Naive thymus-derived CD4-positive, alpha-beta T cell (primary cell): Measurements from ENCODE around the gene OCIAD2. TPM values are rescaled to one million over a fixed set of nuclear protein-coding genes. Genes with fewer than 3 reads are reported as not detected.
"Not testable (repeated sequence)": the region's sequence is repeated elsewhere in the genome, so short reads cannot be mapped to it uniquely, and the experiment has no call there.

Experiments used
- ATAC-seq: fragments of 150-1000 bp; cut with Tn5 transposase; 2 replicates; pipeline ENCODE4 v1.10.0; 2021; ENCODE audit warnings: mild to moderate bottlenecking, moderate library complexity
- CTCF ChIA-PET: fragments of 350-600 bp; sonication (Branson Sonifier 250); formaldehyde crosslinking; loops from one replicate; lab custom pipeline; 2021; ENCODE audit warnings: antibody characterized with exemption; lab: Charles Lee
- POLR2A ChIA-PET: fragments of 350-600 bp; sonication (Branson Sonifier 250); formaldehyde crosslinking; loops from one replicate; lab custom pipeline; 2021; ENCODE audit warnings: antibody characterized with exemption, inconsistent platforms; lab: Charles Lee
- DNase-seq, 9 donors: peaks; one replicate each; pipeline versions ENCODE4 v3.0.0 to v3.0.0-alpha.2; 2020 to 2022; ENCODE audit warnings: mixed read lengths in 1 of 9
- H3K27ac ChIP-seq: one replicate; pipeline ENCODE4 v1.7.0; 2013; ENCODE audit warnings: mild to moderate bottlenecking, low read depth, low read length, moderate library complexity
- H3K27me3 ChIP-seq, 2 donors: one replicate each; pipeline ENCODE4 v1.7.0; 2013; ENCODE audit warnings: low read length in 2 of 2, mild to moderate bottlenecking in 2 of 2, moderate library complexity in 2 of 2; ENCODE audit not compliant: control insufficient read depth in 2 of 2, insufficient read depth in 2 of 2
- H3K36me3 ChIP-seq, 3 experiments: 1 replicate in 2 of 3; 2 replicates in 1 of 3; pipeline ENCODE4 v1.7.0; 2013; ENCODE audit warnings: low read length in 3 of 3, mild to moderate bottlenecking in 3 of 3, moderate library complexity in 1 of 3; ENCODE audit not compliant: insufficient read depth in 3 of 3, control insufficient read depth in 2 of 3
- H3K4me1 ChIP-seq, 2 donors: one replicate each; pipeline ENCODE4 v1.7.0; 2013; ENCODE audit warnings: low read length in 2 of 2, mild to moderate bottlenecking in 2 of 2, moderate library complexity in 1 of 2; ENCODE audit not compliant: control insufficient read depth in 2 of 2, insufficient read depth in 2 of 2
- H3K4me3 ChIP-seq: 2 replicates; pipeline ENCODE4 v1.7.0; 2013; ENCODE audit warnings: mild to moderate bottlenecking, low read length
- H3K9me3 ChIP-seq, 3 experiments: 1 replicate in 2 of 3; 2 replicates in 1 of 3; pipeline ENCODE4 v1.7.0; 2013; ENCODE audit warnings: low read length in 3 of 3; ENCODE audit not compliant: control insufficient read depth in 2 of 3
- H3K27ac Mint-ChIP-seq, 9 donors: one replicate each; pipeline ENCODE4 v1.8.0; 2020 to 2022; ENCODE audit warnings: mixed read lengths in 9 of 9, mild to moderate bottlenecking in 8 of 9, moderate library complexity in 5 of 9, inconsistent platforms in 2 of 9
- H3K27me3 Mint-ChIP-seq, 5 donors: one replicate each; pipeline ENCODE4 v1.8.0; 2021 to 2022; ENCODE audit warnings: mixed read lengths in 5 of 5, mild to moderate bottlenecking in 1 of 5
- H3K36me3 Mint-ChIP-seq, 5 donors: one replicate each; pipeline ENCODE4 v1.8.0; 2020 to 2022; ENCODE audit warnings: mixed read lengths in 5 of 5, mild to moderate bottlenecking in 3 of 5, inconsistent platforms in 1 of 5
- H3K4me1 Mint-ChIP-seq, 7 donors: one replicate each; pipeline ENCODE4 v1.8.0; 2020 to 2022; ENCODE audit warnings: mixed read lengths in 7 of 7, mild to moderate bottlenecking in 3 of 7, inconsistent platforms in 1 of 7
- H3K4me3 Mint-ChIP-seq, 10 donors: one replicate each; pipeline ENCODE4 v1.8.0; 2020 to 2022; ENCODE audit warnings: mild to moderate bottlenecking in 10 of 10, mixed read lengths in 10 of 10, moderate library complexity in 6 of 10, inconsistent platforms in 2 of 10
- H3K9me3 Mint-ChIP-seq, 11 donors: one replicate each; pipeline ENCODE4 v1.8.0; 2020 to 2022; ENCODE audit warnings: mixed read lengths in 11 of 11, mild to moderate bottlenecking in 4 of 11, inconsistent platforms in 1 of 11, moderate library complexity in 1 of 11
- intact Hi-C, 2 donors: fragments of 100-400 bp; cut with micrococcal nuclease; formaldehyde crosslinking; loops; one replicate each; pipeline ENCODE4 v1.15.1; 2023
- polyA plus RNA-seq, 2 donors: library from polyadenylated mRNA; unstranded; fragments of 300-500 nt; fragmentation: Illumina TruSeq; gene quantifications; one replicate each; pipeline ENCODE4 v1.2.3, GENCODE V29; 2021
- total RNA-seq, 6 experiments: library from RNA in 5 of 6; stranded (reverse) in 5 of 6; gene quantifications; 1 replicate in 5 of 6; 2 replicates in 1 of 6; pipeline ENCODE4 v1.2.3 and lab custom pipeline; 2021 to 2026

The OCIAD2 gene
- total and polyA plus RNA-seq, 7 experiments from 2014 or later: 42.0 to 398 (median 141) TPM

DNA sequence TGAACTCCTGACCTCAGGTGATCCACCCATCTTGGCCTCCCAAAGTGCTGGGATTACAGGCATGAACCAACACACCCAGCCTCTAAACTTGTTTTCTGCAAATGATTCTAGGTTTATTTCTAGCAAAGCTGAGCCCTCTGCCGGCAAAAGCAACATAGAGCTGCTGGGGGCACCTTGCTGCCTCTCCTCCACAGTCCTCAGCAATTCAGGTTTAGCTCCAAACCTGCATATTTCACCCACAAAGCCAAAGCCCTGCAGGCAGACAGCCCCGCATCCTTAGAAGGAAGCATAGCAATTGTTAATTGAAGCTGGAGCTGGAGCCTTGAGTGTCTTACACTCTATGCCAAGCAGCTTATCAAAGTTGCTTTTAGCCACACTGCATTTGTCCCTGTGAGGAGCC is 24.9 kb upstream of the OCIAD2 start:
- H3K4me1 Mint-ChIP-seq: peaks cover 0 to 4% (median 0%) of the 10 kb centered on the region in 7 donors
- H3K9me3 Mint-ChIP-seq: peaks cover 0 to 10% (median 0%) of the 10 kb centered on the region in 11 donors
- Histone ChIP-seq H3K27me3 (no peaks in the 10 kb centered on the region), H3K4me1 (no peaks in the 10 kb centered on the region), H3K4me3 (no peak overlapping the region), H3K27ac (no peak overlapping the region), H3K9me3 (no peaks in the 10 kb centered on the region), H3K36me3 (no peaks in the 10 kb centered on the region)
- ATAC-seq (no peak), DNase-seq (no peak)
- H3K4me3 Mint-ChIP-seq: no peak overlapping the region
- intact Hi-C loops: no loop called here
- POLR2A ChIA-PET: interaction anchor here (1.0 kb wide), 1 partner anchor 25 kb away, joined by 3 read pairs; the partner anchor contains the start of gene OCIAD2
- no peaks in the 10 kb centered on the region for H3K36me3 Mint-ChIP-seq
- H3K27ac Mint-ChIP-seq: no peak overlapping the region
- CTCF ChIA-PET: no interaction called here
- no peaks in the 10 kb centered on the region for H3K27me3 Mint-ChIP-seq

GRCh38 chr4:48930654-48931053 is 24.1 kb upstream of the OCIAD2 start:
- no peak overlapping the region for H3K4me3 ChIP-seq
- Mint-ChIP-seq H3K27me3 (no peaks in the 10 kb centered on the region), H3K36me3 (no peaks in the 10 kb centered on the region), H3K4me3 (no peak overlapping the region), H3K4me1 (peaks cover 0 to 4% (median 0%) of the 10 kb centered on the region in 7 donors), H3K27ac (no peak overlapping the region), H3K9me3 (peaks cover 0 to 13% (median 2%) of the 10 kb centered on the region in 11 donors)
- ChIA-PET POLR2A (interaction anchor here (1.0 kb wide), 1 partner anchor 24 kb away, joined by 3 read pairs; the partner anchor contains the start of gene OCIAD2), CTCF (no interaction called here)
- no peak for DNase-seq
- no peaks in the 10 kb centered on the region for H3K9me3 ChIP-seq
- no peak for ATAC-seq
- intact Hi-C loops: no loop called here
- no peak overlapping the region for H3K27ac ChIP-seq
- H3K4me1 ChIP-seq: no peaks in the 10 kb centered on the region
- no peaks in the 10 kb centered on the region for H3K27me3 ChIP-seq
- no peaks in the 10 kb centered on the region for H3K36me3 ChIP-seq

DNA sequence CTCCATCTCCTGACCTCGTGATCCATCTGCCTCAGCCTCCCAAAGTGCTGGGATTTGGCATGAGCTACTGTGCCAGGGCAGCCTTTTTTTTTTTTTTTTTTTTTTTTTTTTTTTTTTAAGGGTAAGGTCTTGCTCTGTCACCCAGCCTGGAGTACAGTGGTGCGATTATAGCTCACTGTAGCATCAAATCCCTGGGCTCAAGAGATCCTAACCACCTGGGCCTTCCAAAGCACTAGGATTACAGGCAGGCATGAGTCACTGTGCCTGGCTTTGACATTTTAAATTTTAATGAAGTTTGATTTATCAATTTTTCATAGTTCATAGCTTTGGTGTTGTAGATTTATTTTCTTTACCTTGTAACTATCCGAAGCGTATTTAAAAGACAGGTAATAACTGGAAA is 17.8 kb upstream of the OCIAD2 start:
- no peak overlapping the region for H3K4me3 ChIP-seq
- no peaks in the 10 kb centered on the region for H3K36me3 ChIP-seq
- no peaks in the 10 kb centered on the region for H3K9me3 ChIP-seq
- CTCF ChIA-PET: no interaction called here
- no peak overlapping the region for H3K27ac ChIP-seq
- H3K27me3 ChIP-seq: no peaks in the 10 kb centered on the region
- ATAC-seq: no peak
- H3K36me3 Mint-ChIP-seq: peaks cover 0 to 10% (median 4%) of the 10 kb centered on the region in 5 donors
- no peak for DNase-seq
- no peaks in the 10 kb centered on the region for H3K4me1 ChIP-seq
- H3K27ac Mint-ChIP-seq: no peak overlapping the region
- H3K9me3 Mint-ChIP-seq: peaks cover 0 to 48% (median 7%) of the 10 kb centered on the region in 11 donors
- peaks cover 0 to 13% (median 3%) of the 10 kb centered on the region in 7 donors for H3K4me1 Mint-ChIP-seq
- no peak overlapping the region for H3K4me3 Mint-ChIP-seq
- POLR2A ChIA-PET: interaction anchor here (0.7 kb wide), 1 partner anchor 77 kb away, joined by 4 read pairs; no protein-coding TSS in a partner anchor
- intact Hi-C loops: no loop called here
- peaks cover 0 to 9% (median 0%) of the 10 kb centered on the region in 5 donors for H3K27me3 Mint-ChIP-seq

DNA sequence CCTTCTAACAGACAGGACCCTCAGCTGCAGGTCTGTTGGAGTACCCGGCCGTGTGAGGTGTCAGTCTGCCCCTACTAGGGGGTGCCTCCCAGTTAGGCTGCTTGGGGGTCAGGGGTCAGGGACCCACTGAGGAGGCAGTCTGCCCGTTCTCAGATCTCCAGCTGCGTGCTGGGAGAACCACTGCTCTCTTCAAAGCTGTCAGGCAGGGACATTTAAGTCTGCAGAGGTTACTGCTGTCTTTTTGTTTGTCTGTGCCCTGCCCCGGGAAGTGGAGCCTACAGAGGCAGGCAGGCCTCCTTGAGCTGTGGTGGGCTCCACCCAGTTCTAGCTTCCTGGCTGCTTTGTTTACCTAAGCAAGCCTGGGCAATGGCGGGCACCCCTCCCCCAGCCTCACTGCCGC is 16.5 kb upstream of the OCIAD2 start:
- H3K9me3 ChIP-seq, H3K27me3 ChIP-seq, ATAC-seq, H3K27ac ChIP-seq, POLR2A ChIA-PET, intact Hi-C loops, H3K36me3 ChIP-seq, H3K4me1 ChIP-seq, H3K4me3 ChIP-seq: not testable (repeated sequence)
- Mint-ChIP-seq H3K27me3 (peaks cover 0 to 13% (median 0%) of the 10 kb centered on the region in 5 donors), H3K27ac (peak overlapping the region in 1 of 9 donors; percentile 12), H3K36me3 (peaks cover 0 to 11% (median 4%) of the 10 kb centered on the region in 5 donors), H3K9me3 (peaks cover 0 to 47% (median 7%) of the 10 kb centered on the region in 11 donors), H3K4me3 (peak overlapping the region in 2 of 10 donors; percentile 32 to 38), H3K4me1 (peaks cover 0 to 13% (median 3%) of the 10 kb centered on the region in 7 donors)
- CTCF ChIA-PET: interaction anchor here (0.9 kb wide), 1 partner anchor 16 kb away, joined by 3 read pairs; the partner anchor contains the start of gene OCIAD2
- DNase-seq: peak in 4 of 9 donors; percentile 14 to 32 (median 24)

DNA sequence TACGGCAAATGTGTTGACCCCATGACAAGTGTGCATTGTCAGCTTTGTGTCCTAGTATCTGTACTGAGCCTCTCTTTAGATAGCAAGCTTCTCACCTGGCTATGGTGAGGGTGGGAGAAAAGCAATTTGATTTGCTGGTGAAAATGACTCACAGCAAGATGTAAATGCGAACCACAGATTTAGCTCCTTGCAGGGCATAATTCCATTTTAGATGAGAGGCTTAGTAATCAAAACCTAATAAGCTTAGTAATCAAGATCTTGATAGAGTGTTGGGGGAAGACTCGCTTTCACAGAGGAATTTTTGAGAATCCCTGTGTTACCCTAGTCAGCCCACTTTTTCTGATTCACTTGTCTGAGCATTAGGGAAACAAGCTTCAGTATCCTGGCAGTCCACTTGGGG is 7.7 kb upstream of the OCIAD2 start:
- no peak for DNase-seq
- intact Hi-C loops: no loop called here
- peaks cover 6 to 14% (median 10%) of the 10 kb centered on the region in 7 donors for H3K4me1 Mint-ChIP-seq
- Histone ChIP-seq H3K27ac (no peak overlapping the region), H3K9me3 (no peaks in the 10 kb centered on the region), H3K27me3 (no peaks in the 10 kb centered on the region), H3K36me3 (no peaks in the 10 kb centered on the region), H3K4me3 (no peak overlapping the region), H3K4me1 (no peaks in the 10 kb centered on the region)
- H3K27ac Mint-ChIP-seq: no peak overlapping the region
- ChIA-PET POLR2A (no interaction called here), CTCF (interaction anchor here (0.7 kb wide), 1 partner anchor 47 kb away, joined by 3 read pairs; no protein-coding TSS in a partner anchor)
- peaks cover 0 to 14% (median 0%) of the 10 kb centered on the region in 5 donors for H3K27me3 Mint-ChIP-seq
- no peak for ATAC-seq
- H3K36me3 Mint-ChIP-seq: peaks cover 0 to 4% (median 0%) of the 10 kb centered on the region in 5 donors
- H3K9me3 Mint-ChIP-seq: peaks cover 0 to 5% (median 0%) of the 10 kb centered on the region in 11 donors
- no peak overlapping the region for H3K4me3 Mint-ChIP-seq

GRCh38 chr4:48913346-48913745 is 6.8 kb upstream of the OCIAD2 start:
- Mint-ChIP-seq H3K27me3 (peaks cover 0 to 11% (median 0%) of the 10 kb centered on the region in 5 donors), H3K4me1 (peaks cover 6 to 21% (median 13%) of the 10 kb centered on the region in 7 donors), H3K9me3 (peaks cover 0 to 4% (median 0%) of the 10 kb centered on the region in 11 donors), H3K36me3 (peaks cover 0 to 3% (median 0%) of the 10 kb centered on the region in 5 donors), H3K4me3 (no peak overlapping the region), H3K27ac (no peak overlapping the region)
- Histone ChIP-seq H3K36me3 (no peaks in the 10 kb centered on the region), H3K4me1 (no peaks in the 10 kb centered on the region), H3K27me3 (no peaks in the 10 kb centered on the region), H3K4me3 (no peak overlapping the region), H3K27ac (no peak overlapping the region), H3K9me3 (no peaks in the 10 kb centered on the region)
- ChIA-PET CTCF (interaction anchor here (0.6 to 0.7 kb wide), 2 partner anchors 12 to 671 kb away, joined by 3 read pairs; no protein-coding TSS in a partner anchor), POLR2A (no interaction called here)
- intact Hi-C loops: no loop called here
- no peak for ATAC-seq
- DNase-seq: no peak

- H3K9me3 Mint-ChIP-seq: peaks cover 0 to 4% (median 0%) of the 10 kb centered on the region in 11 donors
Measured at GRCh38 chr4:48912349-48912748, 5.8 kb upstream of the OCIAD2 start.

More at GRCh38 chr4:48912349-48912748, 5.8 kb upstream of the OCIAD2 start:
- no peaks in the 10 kb centered on the region for H3K4me1 ChIP-seq
- intact Hi-C loops: no loop called here
- ATAC-seq: no peak
- Mint-ChIP-seq H3K27me3 (peaks cover 0 to 11% (median 0%) of the 10 kb centered on the region in 5 donors), H3K4me3 (no peak overlapping the region), H3K4me1 (peaks cover 7 to 23% (median 17%) of the 10 kb centered on the region in 7 donors), H3K36me3 (peaks cover 0 to 3% (median 0%) of the 10 kb centered on the region in 5 donors), H3K27ac (no peak overlapping the region)
- POLR2A ChIA-PET: no interaction called here
- H3K27ac ChIP-seq: no peak overlapping the region
- no peak for DNase-seq
- H3K27me3 ChIP-seq: no peaks in the 10 kb centered on the region
- H3K4me3 ChIP-seq: no peak overlapping the region
- no peaks in the 10 kb centered on the region for H3K36me3 ChIP-seq
- CTCF ChIA-PET: no interaction called here
- H3K9me3 ChIP-seq: no peaks in the 10 kb centered on the region
